Central memory CD8-positive, alpha-beta T cell (primary cell): ENCODE data around the gene DDX18.

ENCODE experiments used
- ATAC-seq: fragments of 150-1000 bp; cut with Tn5 transposase; replicated peaks from 2 replicates; pipeline ENCODE4 v1.10.0; 2022; ENCODE audit warnings: mild to moderate bottlenecking, moderate FRiP score, moderate number of reproducible peaks; ENCODE audit not compliant: poor library complexity, severe bottlenecking; ENCODE audit errors: extremely low read depth
- DNase-seq, 2 donors: peaks; one replicate each; pipeline ENCODE4 v3.0.0; 2021; ENCODE audit warnings: low spot score in 2 of 2
- H3K27ac Mint-ChIP-seq: one replicate; pipeline ENCODE4 v1.8.0; 2022; ENCODE audit warnings: low read depth, mild to moderate bottlenecking, moderate library complexity, mixed read lengths
- H3K27me3 Mint-ChIP-seq: one replicate; pipeline ENCODE4 v1.8.0; 2022; ENCODE audit warnings: mixed read lengths
- H3K36me3 Mint-ChIP-seq: one replicate; pipeline ENCODE4 v1.8.0; 2022; ENCODE audit warnings: mild to moderate bottlenecking, moderate library complexity, mixed read lengths; ENCODE audit not compliant: insufficient read depth
- H3K4me1 Mint-ChIP-seq: one replicate; pipeline ENCODE4 v1.8.0; 2022; ENCODE audit warnings: mixed read lengths
- H3K4me3 Mint-ChIP-seq: one replicate; pipeline ENCODE4 v1.8.0; 2022; ENCODE audit warnings: mild to moderate bottlenecking, moderate library complexity, mixed read lengths
- H3K9me3 Mint-ChIP-seq: one replicate; pipeline ENCODE4 v1.8.0; 2022; ENCODE audit warnings: mixed read lengths

The DDX18 gene

GRCh38 chr2:117875786-117876185 lies 61.3 kb downstream of the DDX18 start:
- Mint-ChIP-seq H3K4me3 (no peak overlapping the region), H3K27me3 (peaks cover 72% of the 10 kb centered on the region), H3K9me3 (no peaks in the 10 kb centered on the region), H3K27ac (no peak overlapping the region), H3K36me3 (peaks cover 2% of the 10 kb centered on the region), H3K4me1 (no peaks in the 10 kb centered on the region)
- ATAC-seq (no peak), DNase-seq (no peak)

DNA sequence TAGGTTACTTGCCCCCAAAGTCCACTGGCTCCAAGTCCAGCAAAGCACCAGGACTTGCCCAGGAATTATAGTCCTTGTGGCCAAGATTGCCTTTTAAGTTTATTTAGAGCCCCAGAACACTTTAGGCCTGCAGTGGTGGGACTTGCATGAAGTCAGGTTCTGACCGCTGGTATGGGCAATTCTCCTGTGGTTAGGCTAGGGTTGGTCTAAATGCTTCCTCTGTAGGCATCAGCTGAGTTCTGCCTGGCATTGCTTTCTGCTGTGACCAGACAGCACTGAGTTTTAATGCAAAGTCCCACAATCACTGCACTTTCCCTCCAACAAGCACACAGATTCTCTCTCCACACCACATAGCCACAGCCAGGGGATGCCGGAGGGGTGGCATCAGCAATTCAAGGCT lies 64.5 kb downstream of the DDX18 start:
- Mint-ChIP-seq H3K4me1 (no peaks in the 10 kb centered on the region), H3K9me3 (peaks cover 7% of the 10 kb centered on the region), H3K36me3 (peaks cover 2% of the 10 kb centered on the region), H3K27me3 (peaks cover 84% of the 10 kb centered on the region), H3K4me3 (no peak overlapping the region), H3K27ac (no peak overlapping the region)
- DNase-seq (no peak), ATAC-seq (no peak)
